GM21576 (cell line): Measurements from ENCODE around the gene TRABD2A.
A peak's percentile ranks its signal among the peaks of the same experiment; 100 is the strongest.

Experiments
- ATAC-seq: cut with Tn5 transposase; IDR thresholded peaks from one replicate; pipeline ENCODE4 v1.9.1; 2021; ENCODE audit warnings: mild to moderate bottlenecking, moderate library complexity; ENCODE audit not compliant: unreplicated experiment

The TRABD2A gene

DNA sequence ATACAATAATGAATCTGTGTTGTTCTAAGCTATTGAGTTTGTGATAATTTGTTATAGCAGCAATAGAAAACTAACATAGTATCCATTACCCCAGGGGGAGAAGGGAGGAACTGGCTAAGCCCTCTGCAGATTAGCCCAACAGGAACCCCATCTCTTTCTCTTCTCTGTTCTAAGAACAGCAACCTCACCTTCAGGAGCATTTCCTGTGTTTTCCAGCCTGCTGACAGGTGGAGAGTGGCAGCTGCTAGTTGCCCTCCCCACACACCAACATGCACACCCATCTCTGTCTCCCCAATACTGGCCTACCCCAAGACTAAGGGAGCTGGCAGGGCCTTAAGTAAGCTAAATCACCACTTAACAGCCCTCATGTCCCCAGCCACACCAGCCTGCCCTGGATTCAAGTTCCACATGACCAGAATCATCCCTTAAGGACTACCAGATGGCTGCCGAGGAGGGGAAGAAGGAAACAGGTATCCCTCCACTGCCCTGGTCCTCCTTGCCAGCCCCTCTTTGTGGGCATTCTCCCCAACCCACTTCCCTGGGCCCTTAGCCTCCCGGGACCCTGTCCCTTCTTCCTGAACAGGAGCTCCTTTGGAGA, 52.8 kb downstream of the TRABD2A start:
- ATAC-seq = no peak

DNA sequence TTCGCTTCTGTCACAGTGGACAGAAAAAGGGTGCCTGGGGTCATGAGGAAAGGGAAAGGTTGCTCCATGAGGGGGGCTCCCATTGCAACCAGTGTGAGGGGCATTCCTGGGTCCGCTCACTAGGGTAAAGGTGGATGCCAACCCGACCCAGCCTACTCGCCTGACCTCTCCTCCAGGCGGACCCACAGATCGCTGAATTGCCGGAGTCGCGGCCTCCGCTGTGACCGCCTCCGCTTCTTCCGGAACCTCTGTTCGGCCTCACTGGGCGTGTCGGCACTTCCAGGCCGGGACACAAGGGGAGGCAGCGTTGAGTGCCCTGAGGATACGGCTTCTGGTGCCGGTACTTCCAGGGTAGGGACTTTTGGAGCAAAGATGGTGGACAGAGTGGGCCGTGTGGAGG, 57.1 kb downstream of the TRABD2A start:
- no peak for ATAC-seq

DNA sequence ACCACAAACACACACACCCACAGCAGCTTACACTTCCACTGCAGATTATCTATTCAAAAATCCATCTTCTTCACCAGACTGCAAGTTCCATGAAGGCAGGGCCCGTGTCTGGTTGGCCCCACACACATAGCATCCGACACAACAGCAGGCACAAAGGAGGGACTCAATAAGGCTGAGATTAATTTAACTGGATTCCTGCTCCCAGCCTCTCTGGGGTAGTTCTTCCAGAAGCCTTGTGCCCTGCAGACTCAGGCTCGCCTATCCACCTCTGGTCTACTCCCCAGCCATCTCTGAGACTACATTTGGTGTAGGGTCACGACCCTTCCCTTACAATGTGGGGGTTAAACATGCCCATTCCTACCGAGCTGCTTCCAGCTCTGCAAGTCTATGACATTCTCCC, 57.7 kb downstream of the TRABD2A start:
- no peak for ATAC-seq

DNA sequence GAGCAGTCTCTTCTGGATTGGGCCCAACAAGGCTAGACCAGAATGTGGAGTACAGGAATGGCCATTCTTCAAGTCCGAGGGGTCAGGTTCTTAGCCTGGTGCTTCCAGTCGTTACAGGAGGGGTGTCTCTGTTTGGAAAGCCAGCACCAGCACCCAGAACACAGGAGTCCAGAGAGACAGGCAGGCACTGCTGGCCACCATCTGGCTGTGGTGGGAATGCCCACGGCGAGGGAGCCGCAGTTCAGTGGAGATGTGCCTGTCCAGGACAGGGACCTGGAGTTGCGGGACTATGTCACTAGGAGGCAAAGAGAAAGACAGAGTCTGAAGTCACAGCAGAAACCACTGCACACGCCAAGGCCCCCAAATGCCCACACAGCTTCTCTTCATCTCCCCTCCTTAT, 59.1 kb downstream of the TRABD2A start:
- no peak for ATAC-seq

DNA sequence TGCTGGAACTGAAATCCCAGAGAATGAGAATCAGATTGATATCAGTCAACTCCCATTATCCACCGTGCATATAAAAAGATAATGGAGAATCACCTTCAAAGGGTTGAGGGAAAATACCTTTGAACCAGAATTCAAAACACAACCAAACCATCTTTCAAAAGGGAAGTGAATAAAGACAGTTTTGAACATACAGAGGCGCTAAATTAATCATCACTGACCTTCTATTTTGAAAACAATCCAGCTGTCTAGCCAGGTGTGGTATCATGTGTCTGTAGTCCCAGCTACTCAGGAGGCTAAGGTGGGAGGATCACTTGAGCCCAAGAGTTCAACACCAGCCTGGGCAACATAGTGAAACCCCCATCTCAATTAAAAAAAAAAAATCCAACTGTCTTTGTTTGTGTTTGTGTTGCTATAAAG, 63.6 kb downstream of the TRABD2A start:
- peak; percentile 93 for ATAC-seq

DNA sequence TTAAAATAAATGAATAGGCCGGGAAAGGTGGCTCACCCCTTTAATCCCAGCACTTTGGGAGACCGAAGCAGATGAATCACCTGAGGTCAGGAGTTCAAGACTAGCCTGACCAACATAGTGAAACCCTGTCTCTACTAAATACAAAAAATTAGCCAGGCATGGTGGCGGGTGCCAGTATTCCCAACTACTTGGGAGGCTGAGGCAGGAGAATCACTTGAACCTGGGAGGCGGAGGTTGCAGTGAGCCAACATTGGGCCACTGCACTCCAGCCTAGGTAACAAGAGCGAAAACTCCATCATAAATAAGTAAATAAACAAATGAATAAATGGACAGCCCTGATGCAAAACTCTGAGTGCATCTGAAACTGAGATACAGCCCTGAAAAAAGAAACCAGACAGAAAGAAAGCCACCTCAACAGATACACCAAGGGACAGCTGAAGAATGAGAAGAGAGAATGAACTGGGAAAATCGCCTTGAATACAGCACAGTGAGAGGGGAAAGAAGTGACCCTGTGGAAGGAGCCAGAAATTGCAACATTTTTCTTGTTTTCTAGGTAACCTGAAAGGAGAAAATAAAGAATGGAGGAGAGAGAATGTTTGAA, 64.4 kb downstream of the TRABD2A start:
- ATAC-seq = peak; percentile 71

DNA sequence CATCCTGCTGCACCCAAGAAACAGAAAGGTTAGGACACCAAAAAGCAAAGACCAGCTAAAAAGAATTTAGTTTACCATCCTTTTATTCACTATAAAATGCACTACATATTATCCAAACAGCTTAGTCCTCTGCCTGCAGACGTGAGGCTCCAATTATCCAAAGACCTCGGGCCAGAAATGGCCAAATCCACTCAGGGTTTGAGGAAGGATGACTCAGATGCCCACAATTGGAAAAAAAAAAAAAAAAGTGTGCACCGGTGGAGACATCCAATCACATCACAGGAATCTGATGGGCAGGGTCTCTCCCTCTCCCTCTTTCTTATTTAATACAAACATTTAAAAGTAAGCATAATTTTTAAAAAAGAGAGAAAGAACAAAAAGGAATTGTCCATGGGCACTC, 65.7 kb downstream of the TRABD2A start:
- no peak for ATAC-seq

DNA sequence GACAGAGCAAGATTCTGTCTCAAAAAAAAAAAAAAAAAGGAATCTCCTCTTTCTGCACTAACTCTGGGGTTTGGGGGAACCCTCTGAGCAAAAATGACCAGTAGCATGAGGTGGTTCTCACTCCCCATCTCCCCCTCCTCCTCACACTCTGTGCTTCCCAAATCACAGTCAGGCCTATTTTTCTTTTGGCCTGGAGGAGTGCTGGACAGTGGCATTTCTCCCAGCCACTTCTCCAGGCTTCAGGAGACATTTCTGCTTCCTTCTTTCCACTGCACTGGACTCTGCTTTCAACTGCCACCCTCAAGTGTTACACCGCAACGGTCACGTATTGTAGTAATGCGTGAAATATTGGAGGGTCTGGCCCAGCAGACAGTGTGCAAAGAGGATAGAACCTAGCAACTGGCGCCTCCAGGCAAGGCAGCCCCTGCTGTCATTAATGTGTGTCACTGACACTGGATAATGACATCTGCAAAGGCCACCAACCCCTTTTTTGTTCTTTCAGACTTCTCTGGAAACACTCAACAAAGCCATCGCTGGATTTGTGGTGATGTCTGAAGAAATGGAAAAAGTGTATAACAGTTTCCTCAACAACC, 68.9 kb downstream of the TRABD2A start:
- ATAC-seq = no peak

DNA sequence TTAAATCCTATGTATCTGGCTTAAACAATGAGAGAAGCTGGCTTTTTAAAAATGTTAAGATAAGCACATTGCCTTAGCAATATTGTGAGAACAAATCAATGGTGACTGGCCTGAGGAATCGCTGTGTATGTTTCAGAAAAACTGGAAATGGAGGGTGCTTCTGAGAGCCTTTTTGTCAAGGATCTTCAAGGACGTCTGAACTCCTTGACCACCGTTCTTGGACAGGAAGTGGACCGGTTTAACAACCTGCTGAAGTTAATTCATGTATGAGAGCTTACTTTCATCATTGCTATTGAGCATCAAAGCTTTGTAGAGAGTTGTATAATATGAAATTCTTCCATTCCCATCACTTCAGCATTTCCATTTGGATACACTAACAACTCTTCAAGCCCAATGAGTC, 72.6 kb downstream of the TRABD2A start:
- no peak for ATAC-seq

DNA sequence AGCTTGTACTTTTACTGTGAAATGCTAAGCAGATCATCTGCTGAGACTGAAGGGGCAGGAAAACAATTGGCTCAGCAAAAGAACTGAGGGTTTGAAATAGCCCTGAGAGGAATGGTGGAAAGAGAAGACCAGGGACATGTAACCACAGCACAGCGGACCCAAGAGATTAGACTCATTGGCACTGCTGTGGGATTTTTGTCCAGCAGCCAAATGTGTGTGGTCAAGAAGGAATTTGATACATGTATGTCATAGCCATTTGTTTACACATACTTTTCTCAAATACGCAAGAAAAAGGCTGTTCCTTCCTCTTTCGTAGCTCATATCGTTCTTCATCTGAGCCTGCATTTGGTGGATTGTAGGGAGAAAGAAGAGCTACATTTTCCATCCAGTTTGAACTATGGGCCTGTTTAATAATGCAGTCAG, 73.8 kb downstream of the TRABD2A start:
- no peak for ATAC-seq

DNA sequence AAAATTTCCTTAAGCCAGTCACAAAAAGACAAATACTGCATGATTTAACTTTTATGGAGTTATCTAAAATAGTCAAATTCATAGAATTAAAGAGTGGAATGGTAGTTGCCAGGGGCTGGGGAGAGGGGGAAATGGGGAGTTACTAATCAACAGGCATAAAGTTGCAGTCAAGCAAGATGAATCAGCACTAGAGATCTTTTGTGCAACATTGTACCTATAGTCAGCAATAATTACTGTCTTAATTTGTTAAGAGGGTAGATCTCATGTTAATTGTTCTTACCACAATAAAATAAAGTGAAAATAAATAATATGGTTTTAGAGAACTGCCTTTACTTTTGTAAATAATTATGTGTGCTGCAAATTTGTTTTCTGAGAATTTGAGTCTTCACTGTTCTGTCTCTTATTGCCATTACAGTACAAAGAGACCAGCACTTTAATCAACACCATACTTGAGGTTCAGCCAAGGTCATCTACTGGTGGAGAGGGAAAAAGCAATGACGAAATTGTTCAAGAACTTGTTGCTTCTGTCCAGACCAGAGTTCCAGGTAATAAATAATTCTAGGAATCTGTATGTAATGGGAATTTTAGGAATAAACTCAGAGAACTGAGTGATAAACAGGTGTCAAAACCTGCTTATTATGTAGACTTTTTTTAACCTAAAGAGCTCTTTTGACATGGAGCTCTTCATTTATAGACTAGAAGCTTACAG, 75.5 kb downstream of the TRABD2A start:
- ATAC-seq = no peak

DNA sequence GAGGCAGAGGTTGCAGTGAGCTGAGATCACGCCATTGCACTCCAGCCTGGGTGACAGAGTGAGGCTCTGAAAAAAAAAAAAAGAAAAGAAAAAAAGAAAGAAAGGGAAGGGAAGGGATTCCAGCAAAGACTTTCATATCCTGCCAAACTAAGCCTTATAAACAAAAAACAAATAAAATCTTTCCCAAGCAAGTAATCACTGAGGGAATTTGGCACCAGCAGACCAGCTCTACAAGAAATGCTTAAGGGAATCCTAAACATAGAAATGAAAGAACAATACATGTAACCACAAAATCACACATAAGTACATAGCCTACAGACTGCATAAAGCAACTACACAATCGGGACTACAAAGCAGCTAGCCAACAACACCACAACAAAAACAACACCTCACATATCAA, 79.1 kb downstream of the TRABD2A start:
- ATAC-seq = no peak

DNA sequence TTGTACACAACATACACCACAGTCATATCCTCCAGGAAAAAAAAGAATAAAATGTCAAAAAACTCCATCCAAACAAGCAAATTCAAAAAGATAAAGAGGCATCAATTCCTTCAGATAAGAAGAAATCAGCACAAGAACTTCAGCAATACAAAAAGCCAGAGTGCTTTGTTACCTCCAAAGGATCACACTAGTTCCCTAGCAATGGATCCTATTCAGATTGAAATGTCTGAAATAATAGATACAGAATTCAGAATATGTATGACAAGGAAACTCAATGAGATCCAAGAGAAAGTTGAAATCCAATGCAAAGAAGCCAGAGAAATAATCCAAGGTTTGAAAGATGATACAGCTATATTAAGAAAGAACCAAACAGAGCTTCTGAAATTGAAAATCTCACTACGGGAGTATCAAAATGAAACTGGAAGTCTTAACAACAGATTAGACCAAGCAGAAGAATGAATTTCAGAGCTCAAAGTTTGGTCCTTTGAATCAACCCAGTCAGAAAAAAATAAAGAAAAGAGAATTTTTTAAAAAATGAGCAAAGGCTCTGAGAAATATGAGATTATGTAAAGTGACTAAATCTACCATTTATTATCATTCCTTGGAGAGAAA, 80.6 kb downstream of the TRABD2A start:
- peak; percentile 84 for ATAC-seq

DNA sequence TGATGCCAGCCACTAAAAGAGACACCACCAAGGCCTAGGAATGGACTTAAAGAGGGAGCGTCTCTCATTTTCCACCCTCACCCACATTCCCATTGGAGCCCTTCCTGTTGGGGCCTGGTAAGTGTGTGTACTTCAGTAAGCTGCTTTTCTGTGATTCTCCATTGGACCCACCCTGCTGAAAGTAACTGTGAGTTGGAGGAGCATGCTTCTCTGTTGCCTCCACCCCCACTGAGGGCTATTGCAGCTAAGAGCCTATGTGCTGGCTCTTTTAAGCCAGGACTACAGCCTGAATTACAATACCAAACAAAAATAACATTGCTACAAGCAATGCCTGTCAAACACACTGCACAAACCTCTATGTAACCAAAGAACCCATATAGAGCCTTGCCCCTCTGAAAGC, 81.1 kb downstream of the TRABD2A start:
- peak; percentile 10 for ATAC-seq

DNA sequence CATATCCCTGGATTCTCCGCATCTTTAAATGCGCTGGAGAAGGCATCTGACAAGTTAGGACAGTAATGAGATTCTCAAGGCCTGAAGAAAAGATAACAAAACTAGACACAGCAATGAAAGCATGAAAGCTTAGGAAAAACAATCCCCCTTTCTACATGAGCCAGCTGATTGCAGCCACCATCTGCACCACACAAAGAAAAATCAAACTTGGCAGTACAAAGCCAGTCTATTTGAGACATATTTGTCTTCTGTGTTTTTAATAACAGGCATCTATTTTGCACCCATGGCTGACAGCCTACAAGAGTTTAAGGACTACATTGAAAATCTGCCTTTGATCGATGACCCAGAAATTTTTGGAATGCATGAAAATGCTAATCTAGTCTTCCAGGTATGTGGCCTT, 83.6 kb downstream of the TRABD2A start:
- no peak for ATAC-seq

DNA sequence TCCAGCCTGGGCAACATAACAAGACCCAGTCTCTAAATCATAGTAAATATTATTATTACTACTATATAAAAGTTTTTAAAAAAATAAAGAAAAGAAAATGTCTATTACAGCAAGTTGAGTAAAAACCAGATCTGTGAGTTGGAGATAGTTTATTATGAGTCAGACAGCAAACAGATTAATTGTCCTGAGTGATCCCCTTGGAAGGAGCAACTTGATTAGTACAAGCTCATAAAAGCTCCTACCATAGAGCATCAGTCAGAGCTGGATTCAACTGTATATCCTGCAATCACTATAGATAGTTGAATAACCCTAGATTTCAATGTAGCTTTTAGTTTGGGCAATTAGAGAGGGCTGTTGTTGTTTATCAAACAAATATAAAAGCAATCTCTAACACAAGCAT, 84.1 kb downstream of the TRABD2A start:
- no peak for ATAC-seq

DNA sequence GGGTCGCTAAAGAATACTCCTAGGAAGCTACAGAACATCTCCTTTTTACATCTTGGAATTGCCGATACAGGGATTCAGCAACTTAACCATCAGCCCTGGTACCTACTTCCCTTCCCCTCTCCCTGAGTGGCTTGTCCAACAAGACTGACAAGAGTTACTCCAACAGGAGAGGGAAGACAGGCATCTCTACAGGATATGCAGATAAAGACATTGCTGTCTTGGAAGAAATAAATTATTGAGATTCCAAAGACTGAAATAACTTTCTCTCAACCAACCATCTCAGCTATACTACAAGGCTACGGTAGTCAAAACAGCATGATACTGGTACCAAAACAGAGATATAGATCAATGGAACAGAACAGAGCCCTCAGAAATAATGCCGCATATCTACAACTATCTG, 87.2 kb downstream of the TRABD2A start:
- no peak for ATAC-seq

DNA sequence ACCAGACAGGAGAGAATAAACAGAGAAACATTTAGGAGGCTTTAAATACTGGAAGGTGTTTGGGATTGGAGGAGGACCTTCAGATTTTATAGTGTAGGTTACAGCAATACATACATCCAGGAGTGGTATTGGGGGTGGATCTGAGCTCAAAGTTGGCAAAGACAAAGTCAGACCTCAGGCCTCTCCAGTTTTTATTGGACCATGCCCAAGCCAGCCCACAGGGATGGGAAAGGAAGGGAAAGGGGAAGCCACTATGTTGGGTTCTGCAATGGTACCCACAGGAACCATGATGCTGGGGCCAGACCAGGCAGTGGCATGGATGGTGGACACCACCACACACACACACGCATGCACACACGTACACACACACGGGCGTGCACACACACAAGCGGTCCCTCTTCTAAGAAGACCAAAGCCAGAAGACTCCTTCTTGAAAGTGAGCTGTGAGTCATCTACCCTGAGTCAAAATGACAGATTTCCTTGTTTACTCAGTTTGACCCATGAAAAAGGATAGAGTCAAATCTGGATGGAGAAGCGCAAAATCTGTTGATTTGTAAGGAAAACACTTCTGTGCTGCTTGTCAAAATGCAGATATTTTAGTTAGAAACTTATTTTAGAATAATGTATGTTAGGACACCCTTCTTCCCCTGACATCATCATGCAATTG, 87.9 kb downstream of the TRABD2A start:
- no peak for ATAC-seq

DNA sequence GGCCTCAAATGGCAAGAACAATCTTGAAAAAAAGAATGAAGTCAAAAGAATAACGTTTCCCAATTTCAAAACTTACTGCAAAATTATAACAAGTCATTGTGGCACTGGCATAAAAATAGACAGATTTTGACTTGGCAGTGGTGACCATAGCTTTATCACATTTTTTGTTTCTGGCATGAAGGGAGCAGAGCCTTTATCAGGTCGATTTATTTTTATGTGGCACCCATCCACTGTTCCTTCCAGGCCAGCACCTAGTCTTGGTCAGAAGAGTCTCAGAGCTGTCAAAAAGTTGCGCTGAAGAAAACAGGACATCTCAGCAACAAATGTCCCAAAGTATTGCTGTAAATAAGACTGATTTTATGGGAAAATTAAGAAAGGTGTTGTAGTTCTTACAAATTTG, 92.4 kb downstream of the TRABD2A start:
- ATAC-seq = no peak

DNA sequence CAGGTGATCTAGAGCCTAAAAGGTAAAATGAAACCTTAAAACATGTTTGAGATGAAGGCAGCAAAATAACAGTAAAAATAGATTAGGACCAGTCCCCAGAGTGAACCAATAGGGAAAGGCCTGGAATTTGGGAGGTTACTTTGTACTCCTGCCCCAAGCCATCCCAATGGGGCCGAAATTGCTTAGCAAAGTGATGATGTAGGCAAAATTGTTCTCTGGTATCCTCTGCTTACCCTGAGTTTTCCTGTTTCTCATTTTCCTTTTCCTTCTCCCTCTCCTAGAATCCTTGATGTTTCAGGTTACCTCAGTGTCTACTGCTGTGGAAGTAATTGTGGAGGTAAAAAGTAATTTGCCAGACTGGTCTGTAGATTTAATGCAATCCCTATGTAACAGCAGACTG, 92.9 kb downstream of the TRABD2A start:
- ATAC-seq = no peak

DNA sequence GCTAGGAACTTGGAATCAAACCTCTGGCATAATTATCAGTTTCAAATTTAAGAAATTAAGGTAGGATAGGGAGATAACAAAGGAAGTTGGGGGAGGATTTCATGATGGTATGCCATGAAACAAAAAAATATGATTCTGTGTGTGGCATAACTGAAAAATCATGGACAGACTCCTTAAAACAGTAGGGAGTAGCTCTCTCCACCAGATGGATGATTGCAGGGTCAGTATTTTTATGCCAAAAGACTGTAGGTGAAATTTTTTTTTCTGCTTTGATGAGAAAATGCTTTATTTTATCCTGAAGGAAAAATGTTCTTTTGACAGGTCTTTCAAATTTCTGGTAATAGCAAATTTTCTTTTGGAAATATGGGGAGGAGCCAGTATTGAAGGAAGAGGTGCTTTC, 94.3 kb downstream of the TRABD2A start:
- ATAC-seq = no peak
